Frontal cortex (tissue), 4 donors: ENCODE results near the gene VWF. TPM values are rescaled to one million over a fixed set of nuclear protein-coding genes. Genes with fewer than 3 reads are reported as not detected.
"Not testable (repeated sequence)": the region's sequence is repeated elsewhere in the genome, so short reads cannot be mapped to it uniquely, and the experiment has no call there.

Experiments used
- DNase-seq, 2 donors: peaks; one replicate each; pipeline ENCODE4 v3.0.0; 2012; ENCODE audit warnings: low spot score in 2 of 2
- FAIRE-seq: peaks from 2 replicates; lab custom pipeline; 2012; peaks lifted over from hg19 to GRCh38; lab: Jason Lieb, UNC
- total RNA-seq: library from RNA; depleted of rRNA; stranded (reverse); fragments of >200 nt; gene quantifications from one replicate; pipeline ENCODE4 v1.2.3, GENCODE V29; 2014
- donor health status: control.
- donor health status: control.
- donor health status: control.

Gene VWF
- 8.2 TPM for total RNA-seq

- DNase-seq (no peak), FAIRE-seq (no peak)
These were observed at the start of gene VWF for GRCh38 chr12:6124411-6125309. TSS of gene VWF (minus strand) at chr12:6124670. CDS start at chr12:6123196, 1,474 bp downstream.

- FAIRE-seq (no peak), DNase-seq (no peak)
These were observed 48.4 kb upstream of the VWF start for GRCh38 chr12:6172862-6173261.

DNA sequence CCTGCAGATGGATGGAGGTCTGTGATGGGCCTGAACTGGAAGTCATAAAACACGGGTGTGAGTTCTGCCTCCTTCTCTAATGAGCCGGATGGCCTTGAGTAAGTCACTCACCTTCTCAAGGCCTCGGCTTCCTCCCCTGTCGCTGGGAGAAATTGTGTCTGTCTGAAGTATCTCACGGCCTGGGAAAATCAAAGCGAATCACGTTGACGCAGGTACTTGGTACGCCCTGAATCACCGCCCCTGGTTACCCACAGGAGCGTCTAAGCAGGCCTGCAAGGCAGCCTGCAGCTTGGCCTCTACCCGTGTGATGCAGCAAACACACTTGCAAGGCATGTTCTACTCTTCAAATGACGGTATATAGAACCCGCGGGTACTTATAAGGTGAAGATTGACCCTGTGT lies 47.6 kb upstream of the VWF start:
- DNase-seq (no peak), FAIRE-seq (no peak)

DNA sequence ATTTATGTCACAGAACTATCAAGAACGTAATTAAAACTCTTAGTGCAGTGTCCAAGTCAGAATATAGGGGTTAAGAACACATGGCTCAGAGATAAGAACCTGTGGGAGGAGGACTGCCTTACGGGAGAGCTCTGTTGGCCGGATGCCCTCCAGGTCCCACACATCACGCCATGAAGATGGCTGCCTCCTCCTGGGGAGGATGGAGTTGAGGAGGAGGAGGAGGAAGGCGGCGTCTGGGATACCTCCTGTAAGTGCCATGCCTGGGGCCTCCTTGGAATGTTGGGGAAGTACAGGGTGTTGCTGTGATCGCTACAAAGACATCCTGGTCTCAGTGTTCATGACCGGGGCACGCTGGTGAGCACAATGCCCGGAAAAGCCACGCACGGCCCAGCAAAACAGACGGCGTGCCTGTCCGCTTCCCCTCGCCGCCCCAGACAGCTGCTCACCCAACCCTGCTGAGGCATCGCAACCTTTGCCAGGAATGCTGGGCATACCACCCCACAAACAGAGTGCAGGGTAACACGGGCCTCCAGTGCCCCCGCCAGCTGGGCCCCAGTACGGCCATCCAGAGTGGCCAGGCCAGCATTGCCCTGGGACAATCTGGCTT lies 47.0 kb upstream of the VWF start:
- FAIRE-seq = no peak

DNA sequence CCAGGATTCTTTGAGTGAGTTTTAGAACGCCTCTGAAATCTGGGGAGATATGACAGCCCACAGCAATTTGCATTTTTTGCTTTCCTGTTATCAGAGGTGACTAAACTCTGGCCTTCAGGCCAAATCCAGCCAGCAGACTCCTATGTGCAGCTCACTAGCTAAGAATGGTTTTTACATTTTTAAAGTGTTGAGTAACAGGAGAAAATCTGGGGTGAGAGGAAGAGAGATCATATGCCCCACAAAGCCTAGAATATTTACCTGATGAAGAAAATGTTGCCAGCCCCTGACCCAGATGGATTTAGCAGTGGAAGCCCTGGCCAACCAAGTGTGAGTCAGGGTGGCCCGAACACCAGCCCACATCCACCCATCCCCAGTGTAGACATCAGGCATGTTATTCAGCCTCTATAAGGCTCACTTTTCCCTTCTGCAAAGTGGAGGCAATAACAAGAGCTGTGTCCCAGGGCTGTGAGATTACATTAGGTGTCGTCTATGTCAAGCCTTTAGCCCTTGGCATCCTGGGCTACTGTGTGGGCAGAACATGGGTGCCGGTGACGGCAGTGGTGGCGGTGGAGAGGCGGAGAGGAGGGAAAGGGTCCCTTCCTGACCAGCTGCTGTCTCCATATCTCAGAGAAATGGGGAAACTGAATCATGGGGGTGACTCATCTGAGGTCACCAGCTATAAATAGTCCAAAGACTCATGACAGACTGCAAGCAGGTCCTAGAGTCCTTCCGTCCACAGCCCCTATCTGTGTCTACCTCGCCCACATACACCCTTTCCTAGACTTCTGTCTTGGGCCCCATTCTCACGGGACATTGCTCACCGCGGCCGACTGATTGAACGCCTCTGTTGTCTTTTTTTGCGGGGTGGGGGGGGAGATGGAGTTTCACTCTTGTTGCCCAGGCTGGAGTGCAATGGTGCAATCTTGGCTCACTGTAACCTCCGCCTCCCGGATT lies 43.1 kb upstream of the VWF start:
- DNase-seq = no peak
- no peak for FAIRE-seq

More for the DNA sequence above, 47.0 kb upstream of the VWF start:
- DNase-seq = no peak

DNA sequence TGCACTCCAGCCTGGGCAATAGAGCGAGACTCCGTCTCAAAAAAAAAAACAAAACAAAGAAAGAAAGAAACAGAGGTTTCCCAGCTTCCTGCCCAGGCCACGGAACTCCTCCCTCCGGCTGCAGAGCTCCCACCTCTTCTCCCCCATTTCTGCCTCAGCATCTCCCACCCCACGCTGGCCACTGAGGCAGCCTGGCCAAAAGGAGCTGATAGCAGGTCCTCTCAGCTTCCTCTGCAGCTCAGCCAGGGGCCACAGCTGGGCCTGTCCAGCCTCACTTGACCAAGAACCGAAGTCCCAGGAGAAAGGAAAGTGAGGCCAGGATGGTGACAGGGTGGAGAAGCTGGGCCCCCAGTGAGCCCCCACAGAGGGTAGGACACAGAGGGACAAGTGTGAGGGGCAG lies 42.3 kb upstream of the VWF start:
- DNase-seq (no peak), FAIRE-seq (no peak)

DNA sequence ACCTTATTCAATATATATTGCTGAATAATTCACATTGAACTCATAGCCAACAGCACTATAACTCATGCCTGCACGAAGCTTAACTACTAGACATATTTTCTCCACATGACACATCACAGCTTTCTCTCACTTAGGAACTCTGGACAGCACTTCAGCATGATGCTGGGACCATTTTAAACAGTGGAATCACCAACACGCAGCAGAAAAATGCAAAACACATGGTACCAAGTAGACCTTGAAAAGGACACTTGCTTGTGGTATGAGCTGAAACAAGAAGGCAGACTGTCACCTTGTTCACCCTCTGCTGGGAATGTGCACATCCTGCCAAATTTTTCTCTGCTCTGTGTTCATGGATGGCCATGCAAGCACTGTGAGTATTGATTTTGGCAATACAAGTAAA lies 40.9 kb upstream of the VWF start:
- FAIRE-seq (no peak), DNase-seq (no peak)

DNA sequence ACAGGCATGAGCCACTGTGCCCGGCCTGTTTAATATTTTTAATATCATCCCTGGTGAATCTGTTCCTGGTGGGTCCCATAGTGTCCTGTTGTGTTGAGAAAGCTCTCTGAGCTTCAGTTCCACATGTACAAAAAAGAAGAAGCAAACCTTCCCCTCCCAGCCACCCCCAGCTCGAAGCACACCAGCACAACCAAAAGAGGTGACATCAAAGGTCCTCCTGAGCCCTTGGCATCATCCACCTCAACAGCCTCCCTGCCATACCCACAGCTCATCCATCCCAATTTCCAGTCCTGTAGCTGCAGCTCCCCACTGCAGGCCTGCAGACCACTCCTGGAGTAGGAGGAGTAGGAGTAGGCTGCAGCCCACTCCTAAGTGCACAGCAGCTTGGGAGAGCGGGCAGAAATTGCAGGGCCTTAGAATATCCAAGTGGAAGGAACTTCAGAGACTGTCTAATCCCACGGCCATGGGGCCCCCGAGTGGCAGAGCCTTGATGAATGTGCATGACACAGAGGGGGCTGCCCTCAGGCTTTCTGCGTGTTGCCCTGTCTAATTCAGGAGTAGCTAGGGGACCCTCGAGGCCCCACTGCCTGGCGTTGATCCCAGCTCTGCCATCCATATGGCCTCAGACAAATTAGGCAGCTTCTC lies 39.1 kb upstream of the VWF start:
- DNase-seq (no peak), FAIRE-seq (no peak)

GRCh38 chr12:6161124-6161882 lies 36.8 kb upstream of the VWF start:
- DNase-seq (no peak), FAIRE-seq (no peak)

- DNase-seq, FAIRE-seq: not testable (repeated sequence)
These were observed 35.7 kb upstream of the VWF start for GRCh38 chr12:6160049-6160649.

GRCh38 chr12:6159166-6160011 lies 34.9 kb upstream of the VWF start:
- FAIRE-seq, DNase-seq: not testable (repeated sequence)

DNA sequence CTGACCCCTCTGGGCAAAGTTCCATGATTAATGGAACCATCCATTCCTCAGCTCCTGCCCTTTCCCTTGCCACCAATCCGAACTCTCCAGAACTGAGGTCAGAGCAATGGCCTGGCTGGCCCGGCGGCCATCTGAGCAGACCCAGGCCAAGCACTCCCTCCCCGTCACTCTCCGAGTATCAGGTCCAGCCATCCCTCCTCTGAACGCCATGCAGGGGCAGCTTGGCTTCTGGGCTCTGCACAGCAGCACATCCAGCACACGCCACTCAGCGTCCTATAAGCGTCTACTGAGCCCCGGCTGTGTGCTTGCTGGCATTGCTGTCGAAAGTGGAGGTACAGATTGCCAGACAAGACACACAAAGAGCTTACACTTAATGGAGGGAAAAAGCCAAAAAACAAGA lies 34.3 kb upstream of the VWF start:
- DNase-seq (no peak), FAIRE-seq (no peak)

DNA sequence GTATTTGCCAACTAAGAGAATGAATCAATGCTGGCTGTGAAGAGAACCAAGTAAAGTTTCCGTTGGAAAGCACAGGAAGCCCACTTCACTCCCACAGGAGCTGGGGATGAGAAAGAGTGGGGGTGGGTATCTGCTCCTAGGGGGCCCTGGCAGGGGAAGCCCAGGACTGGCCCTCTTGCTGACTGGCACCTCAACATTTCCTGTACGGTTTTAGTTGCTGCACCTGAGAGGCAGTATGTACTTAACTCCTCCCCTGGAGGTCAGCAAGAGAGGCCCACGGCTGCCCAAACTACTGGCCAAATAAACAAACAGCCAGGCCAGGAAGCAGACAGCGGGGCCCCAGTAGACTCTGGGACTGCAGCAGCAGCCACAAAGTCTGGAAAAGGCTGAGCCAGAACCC lies 33.8 kb upstream of the VWF start:
- FAIRE-seq = no peak
- DNase-seq = no peak

DNA sequence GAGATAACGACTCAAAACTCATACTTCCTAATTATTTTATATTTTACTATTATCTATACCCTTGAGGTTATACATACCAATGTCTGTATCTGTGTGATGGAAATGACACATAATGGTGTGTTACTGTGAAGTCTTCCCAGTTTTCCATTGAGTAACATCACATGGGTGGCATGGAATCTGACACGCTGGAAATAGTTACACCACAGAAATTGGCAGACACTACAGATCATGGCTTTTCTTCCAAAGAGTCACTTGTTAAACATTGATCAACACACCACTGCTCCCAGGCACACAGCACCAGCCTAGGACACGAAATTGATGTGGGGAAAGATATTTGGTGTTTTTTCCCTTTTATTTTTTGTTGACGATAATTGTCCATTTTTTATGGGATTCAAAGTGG lies 33.0 kb upstream of the VWF start:
- no peak for DNase-seq
- FAIRE-seq = no peak

GRCh38 chr12:6154730-6155459 lies 30.4 kb upstream of the VWF start:
- no peak for FAIRE-seq
- no peak for DNase-seq

- FAIRE-seq, DNase-seq: not testable (repeated sequence)
These were observed 24.3 kb upstream of the VWF start for GRCh38 chr12:6148722-6149121.

DNA sequence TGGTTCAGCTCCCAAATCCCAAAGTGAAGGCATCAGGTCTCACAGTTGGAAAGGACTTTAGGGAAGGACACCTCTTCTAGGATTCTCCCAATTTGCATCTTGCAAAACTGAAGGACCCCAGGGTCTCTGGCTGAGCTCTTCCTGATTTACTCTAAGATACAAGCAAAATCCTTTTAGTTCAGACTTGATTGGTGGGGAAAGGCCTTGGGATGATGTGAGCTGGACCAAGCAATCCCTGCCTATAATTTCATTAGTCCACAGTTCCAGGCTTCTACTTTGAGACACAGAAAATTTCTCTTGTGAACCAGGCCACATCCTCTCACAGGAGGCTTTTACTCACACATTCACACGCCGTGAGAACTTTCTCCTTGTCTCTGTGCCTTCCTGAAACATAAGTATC lies 23.6 kb upstream of the VWF start:
- no peak for DNase-seq
- FAIRE-seq = no peak
